Stimulated activated CD8-positive, alpha-beta memory T cell treated with anti-CD3 and anti-CD28 coated beads, Interleukin-7, amount 100 ng/mL, for 48 hours (primary cell): Measurements from ENCODE around the gene ZNF197.
A peak's percentile ranks its signal among the peaks of the same experiment; 100 is the strongest.
"Not testable (repeated sequence)": the region's sequence is repeated elsewhere in the genome, so short reads cannot be mapped to it uniquely, and the experiment has no call there.

Source experiments
- DNase-seq, 2 donors: peaks; one replicate each; pipeline ENCODE4 v3.0.0-alpha.2; 2020; ENCODE audit warnings: low read depth in 1 of 2; ENCODE audit errors: extremely low read depth in 1 of 2

Gene ZNF197

GRCh38 chr3:44659434-44659833 lies 34.6 kb downstream of the ZNF197 start:
- no peak for DNase-seq

- DNase-seq = no peak
Measured at GRCh38 chr3:44661189-44661588, 36.4 kb downstream of the ZNF197 start.

- no peak for DNase-seq
Measured at GRCh38 chr3:44665173-44665572, 40.3 kb downstream of the ZNF197 start.

GRCh38 chr3:44666346-44666745 lies 41.5 kb downstream of the ZNF197 start:
- no peak for DNase-seq

GRCh38 chr3:44669760-44670159 lies 44.9 kb downstream of the ZNF197 start:
- no peak for DNase-seq

GRCh38 chr3:44673466-44673865 lies 48.6 kb downstream of the ZNF197 start:
- not testable (repeated sequence) for DNase-seq

GRCh38 chr3:44674211-44674610 lies 49.4 kb downstream of the ZNF197 start:
- no peak for DNase-seq

GRCh38 chr3:44678480-44679116 lies 53.8 kb downstream of the ZNF197 start:
- no peak for DNase-seq

GRCh38 chr3:44680921-44681455 lies 56.2 kb downstream of the ZNF197 start:
- DNase-seq = no peak

GRCh38 chr3:44682182-44682896 lies 57.5 kb downstream of the ZNF197 start:
- no peak for DNase-seq

- peak in 1 of 2 donors; percentile 53 for DNase-seq
Measured at GRCh38 chr3:44685128-44685800, 60.4 kb downstream of the ZNF197 start.

GRCh38 chr3:44687898-44688297 lies 63.1 kb downstream of the ZNF197 start:
- DNase-seq = no peak
